HG02938 (cell line): ENCODE measurements around the gene SRCIN1.
"Not testable (repeated sequence)": the region's sequence is repeated elsewhere in the genome, so short reads cannot be mapped to it uniquely, and the experiment has no call there.

Experiments
- ATAC-seq: cut with Tn5 transposase; IDR thresholded peaks from one replicate; pipeline ENCODE4 v1.9.1; 2021; ENCODE audit warnings: mild to moderate bottlenecking, moderate library complexity; ENCODE audit not compliant: unreplicated experiment

SRCIN1 gene

DNA sequence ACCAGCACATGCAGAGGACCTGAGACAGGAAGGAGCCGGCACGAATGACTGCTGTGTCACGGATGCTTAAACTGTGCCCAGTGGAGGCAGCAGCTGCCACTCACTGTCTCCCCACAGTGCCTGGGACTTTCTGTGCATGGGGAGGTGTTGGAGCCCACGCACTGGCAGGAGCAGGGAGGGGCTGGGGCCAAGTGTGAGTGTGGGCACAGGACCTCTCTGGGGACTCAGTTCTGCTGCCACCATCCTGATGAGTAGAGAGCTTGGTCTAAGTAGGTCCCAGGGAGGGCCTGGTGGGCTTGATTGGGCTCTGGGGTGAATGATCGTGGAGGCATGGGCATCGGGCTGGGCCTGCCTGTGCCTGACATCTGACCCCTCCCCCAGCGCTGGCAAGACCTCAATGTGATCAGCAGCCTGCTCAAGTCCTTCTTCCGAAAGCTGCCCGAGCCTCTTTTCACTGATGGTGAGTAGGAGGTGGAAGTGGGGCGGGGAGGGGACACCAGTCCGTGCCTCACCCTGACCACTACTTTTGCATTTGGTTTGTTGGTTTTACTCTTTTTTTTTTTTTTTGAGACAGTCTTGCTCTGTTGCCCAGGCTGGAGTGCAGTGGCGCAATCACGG lies 120.0 kb downstream of the SRCIN1 start:
- not testable (repeated sequence) for ATAC-seq

DNA sequence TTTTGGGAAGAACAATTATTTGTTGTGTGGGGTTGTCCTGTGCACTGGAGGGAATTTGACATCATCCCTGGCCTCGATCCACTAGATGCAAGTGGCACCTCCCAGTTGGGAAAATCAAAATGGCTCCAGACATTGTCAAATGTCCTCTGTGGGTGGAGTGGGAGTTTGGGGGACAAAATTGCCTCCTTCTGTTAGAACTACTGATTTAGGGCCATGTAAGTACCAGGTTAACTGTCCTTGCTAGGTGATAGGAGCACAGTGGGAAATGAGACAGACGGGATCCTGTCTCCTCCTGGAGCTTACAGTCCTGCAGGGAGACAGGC lies 120.6 kb downstream of the SRCIN1 start:
- no peak for ATAC-seq

DNA sequence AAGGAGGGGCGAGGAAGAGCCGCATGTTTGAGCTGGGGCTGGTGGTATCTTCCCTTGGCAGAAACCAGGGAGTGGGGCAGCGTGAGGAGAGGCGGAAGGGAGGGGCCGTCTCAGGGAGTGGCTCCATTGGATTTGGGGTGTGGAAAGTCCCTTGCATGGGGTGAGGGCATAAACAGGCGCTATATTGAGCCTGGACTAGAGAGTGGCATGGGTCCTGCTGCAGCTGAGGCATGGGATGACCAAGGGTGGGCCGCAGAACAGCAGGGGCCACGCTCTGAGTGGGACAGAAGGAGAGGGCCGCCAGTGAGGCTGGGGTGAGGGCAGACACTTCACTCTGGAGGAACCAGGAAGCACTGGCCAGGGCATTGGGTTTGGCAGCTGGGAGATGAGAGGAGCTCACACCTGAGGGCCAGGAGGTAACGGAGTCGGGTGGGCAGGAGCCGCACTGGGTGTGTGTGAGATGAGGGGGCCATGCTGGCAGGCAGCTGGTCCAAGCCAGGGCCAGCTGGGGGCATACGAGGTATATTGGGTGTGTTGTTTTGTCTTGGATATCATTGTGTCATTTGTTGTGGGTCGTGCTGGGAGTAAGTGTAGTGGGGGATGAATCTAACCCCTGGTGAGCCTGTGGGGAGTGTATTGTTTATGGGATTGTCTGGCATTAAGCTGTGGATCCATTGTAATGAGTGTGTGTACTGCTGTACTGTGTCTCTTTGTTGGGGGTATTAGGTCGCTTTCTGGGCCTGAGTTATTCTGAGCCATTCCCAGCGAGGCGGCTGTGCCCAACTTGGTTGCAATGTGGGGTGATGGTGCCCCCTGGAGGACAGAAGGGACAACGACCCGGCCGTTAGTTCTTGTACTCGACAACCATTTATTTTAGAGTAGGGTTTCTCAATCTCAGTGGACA lies 121.3 kb downstream of the SRCIN1 start:
- not testable (repeated sequence) for ATAC-seq

DNA sequence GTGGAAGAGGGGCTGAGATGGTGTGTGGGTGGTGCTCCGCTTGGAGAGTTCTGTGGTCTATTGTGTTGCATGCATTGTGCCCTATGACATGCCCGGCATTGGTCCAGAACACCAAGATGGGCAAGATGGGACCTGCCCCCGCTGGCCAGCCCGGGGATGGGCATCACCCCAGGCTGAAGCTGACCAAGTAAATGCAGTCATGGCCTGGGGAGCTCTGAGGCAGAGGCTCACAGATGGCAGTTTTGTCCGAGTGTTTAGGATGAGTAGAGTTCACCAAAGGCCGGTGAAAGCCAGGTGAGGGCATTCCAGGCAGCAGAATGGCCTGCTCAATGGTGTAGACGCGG lies 123.1 kb downstream of the SRCIN1 start:
- ATAC-seq: not testable (repeated sequence)

DNA sequence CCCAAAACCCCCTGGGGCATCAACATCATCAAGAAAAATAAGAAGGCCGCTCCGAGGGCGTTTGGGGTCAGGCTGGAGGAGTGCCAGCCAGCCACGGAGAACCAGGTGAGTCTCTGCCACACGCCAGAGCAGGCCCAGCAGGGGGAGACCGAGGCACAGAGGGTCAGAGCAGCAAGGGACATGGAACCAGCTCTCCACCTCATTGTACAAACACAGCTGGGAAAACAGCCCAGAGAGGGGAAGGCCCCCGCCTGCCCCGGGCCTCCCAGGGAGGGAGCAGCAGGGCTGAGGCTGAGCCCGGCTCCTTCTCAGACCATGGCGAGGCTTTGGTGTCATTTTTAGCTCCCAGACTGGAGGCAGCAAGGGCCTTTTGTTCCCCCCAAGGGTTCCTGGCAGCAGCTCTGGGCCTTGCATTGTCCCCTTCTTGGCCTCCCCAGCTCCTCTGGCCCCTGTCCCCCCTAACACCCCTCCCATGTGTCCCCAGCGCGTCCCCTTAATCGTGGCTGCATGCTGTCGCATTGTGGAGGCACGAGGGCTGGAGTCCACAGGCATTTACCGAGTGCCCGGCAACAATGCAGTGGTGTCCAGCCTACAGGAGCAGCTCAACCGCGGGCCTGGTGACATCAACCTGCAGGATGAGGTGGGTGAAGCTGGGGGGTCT lies 123.6 kb downstream of the SRCIN1 start:
- ATAC-seq: not testable (repeated sequence)
